A673 (cell line): Measurements from ENCODE around the gene P2RX5.
"Not testable (repeated sequence)": the region's sequence is repeated elsewhere in the genome, so short reads cannot be mapped to it uniquely, and the experiment has no call there.

Experiments used
- CTCF ChIP-seq: fragments of 300-800, 200-600 bp; sonication (generic); conservative IDR thresholded peaks from 2 replicates; pipeline ENCODE4 v1.5.1; 2017; ENCODE audit warnings: low read depth, mild to moderate bottlenecking, antibody characterized with exemption, low read length, moderate library complexity, mixed read lengths
- EZH2 ChIP-seq: fragments of 200-600 bp; sonication (generic); IDR thresholded peaks from 2 replicates; pipeline ENCODE4 v1.6.1; 2017; ENCODE audit warnings: borderline replicate concordance, low read depth, mild to moderate bottlenecking, mixed read lengths, antibody characterized with exemption, low read length; ENCODE audit not compliant: poor library complexity, severe bottlenecking

GRCh38 chr17:3728099-3728498 lies 32.1 kb upstream of the P2RX5 start:
- TF ChIP-seq EZH2, CTCF: not testable (repeated sequence)
